ENCODE data around the gene GPR32. TPM values are rescaled to one million over a fixed set of nuclear protein-coding genes. Genes with fewer than 3 reads are reported as not detected.
"Not testable (repeated sequence)": the region's sequence is repeated elsewhere in the genome, so short reads cannot be mapped to it uniquely, and the experiment has no call there.

GPR32 gene
- polyA plus RNA-seq, 1 experiment: not detected

DNA sequence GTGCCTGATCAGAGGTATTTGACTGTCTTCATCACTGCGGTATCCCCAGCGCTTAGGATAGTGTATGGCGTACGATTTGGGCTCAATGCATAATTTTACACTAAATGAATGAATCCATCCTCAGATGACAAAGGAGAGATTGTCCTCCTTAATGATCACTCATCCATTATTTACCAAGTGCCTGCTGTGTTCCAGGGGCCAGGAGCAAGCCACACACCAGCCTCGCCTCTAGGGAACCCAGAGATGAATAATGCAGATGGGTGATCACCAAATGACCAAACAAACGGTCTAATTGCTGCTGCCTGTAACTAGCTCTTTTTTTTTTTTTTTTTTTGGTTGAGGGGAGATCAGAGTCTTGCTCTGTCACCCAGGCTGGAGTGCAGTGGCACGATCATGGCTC lies 5.9 kb upstream of the GPR32 start:
- Histone ChIP-seq H3K9me3 (ENCODE audit: control insufficient read depth, insufficient read depth, low read length) (no peaks in the 10 kb centered on the region), H3K27me3 (ENCODE audit: control insufficient read depth, insufficient read depth, low read length) (no peaks in the 10 kb centered on the region), H3K27ac (ENCODE audit: low read depth, low read length) (no peak overlapping the region), H3K4me3 (ENCODE audit: low read depth, low read length) (no peak overlapping the region)
- no peak for DNase-seq (ENCODE audit: low read depth, low spot score)
- TF ChIP-seq, protein P1, sequence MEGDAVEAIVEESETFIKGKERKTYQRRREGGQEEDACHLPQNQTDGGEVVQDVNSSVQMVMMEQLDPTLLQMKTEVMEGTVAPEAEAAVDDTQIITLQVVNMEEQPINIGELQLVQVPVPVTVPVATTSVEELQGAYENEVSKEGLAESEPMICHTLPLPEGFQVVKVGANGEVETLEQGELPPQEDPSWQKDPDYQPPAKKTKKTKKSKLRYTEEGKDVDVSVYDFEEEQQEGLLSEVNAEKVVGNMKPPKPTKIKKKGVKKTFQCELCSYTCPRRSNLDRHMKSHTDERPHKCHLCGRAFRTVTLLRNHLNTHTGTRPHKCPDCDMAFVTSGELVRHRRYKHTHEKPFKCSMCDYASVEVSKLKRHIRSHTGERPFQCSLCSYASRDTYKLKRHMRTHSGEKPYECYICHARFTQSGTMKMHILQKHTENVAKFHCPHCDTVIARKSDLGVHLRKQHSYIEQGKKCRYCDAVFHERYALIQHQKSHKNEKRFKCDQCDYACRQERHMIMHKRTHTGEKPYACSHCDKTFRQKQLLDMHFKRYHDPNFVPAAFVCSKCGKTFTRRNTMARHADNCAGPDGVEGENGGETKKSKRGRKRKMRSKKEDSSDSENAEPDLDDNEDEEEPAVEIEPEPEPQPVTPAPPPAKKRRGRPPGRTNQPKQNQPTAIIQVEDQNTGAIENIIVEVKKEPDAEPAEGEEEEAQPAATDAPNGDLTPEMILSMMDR (IDR thresholded peaks at IDR 0.05; ENCODE audit: low read depth, low read length): no peak
- CTCF ChIA-PET: no interaction called here
- POLR2A ChIA-PET: no interaction called here

DNA sequence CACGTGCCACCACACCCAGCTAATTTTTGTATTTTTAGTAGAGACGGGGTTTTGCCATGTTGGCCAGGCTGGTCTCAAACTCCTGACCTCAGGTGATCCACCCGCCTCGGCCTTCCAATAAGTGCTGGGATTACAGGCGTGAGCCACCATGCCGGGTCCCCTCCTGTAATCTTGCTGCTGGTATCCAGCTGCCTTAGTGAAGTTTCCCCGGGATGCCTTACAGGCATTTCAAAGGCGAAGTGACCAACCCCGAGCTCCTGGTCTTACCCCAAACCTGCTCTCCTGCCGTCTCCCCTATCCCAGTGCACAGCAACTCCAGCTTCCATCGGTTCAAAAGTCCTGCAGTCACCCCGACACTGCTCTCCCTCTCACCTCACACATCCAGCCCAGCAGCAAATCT lies 3.5 kb upstream of the GPR32 start:
- DNase-seq (ENCODE audit: low read depth, low spot score); H3K4me3 ChIP-seq (ENCODE audit: low read depth, low read length); H3K27ac ChIP-seq (ENCODE audit: low read depth, low read length); H3K9me3 ChIP-seq (ENCODE audit: control insufficient read depth, insufficient read depth, low read length); H3K27me3 ChIP-seq (ENCODE audit: control insufficient read depth, insufficient read depth, low read length); CTCF ChIA-PET: not testable (repeated sequence)
- POLR2A ChIA-PET: interaction anchor here (0.7 kb wide), 1 partner anchor 59 kb away, joined by 3 read pairs; no protein-coding TSS in a partner anchor

DNA sequence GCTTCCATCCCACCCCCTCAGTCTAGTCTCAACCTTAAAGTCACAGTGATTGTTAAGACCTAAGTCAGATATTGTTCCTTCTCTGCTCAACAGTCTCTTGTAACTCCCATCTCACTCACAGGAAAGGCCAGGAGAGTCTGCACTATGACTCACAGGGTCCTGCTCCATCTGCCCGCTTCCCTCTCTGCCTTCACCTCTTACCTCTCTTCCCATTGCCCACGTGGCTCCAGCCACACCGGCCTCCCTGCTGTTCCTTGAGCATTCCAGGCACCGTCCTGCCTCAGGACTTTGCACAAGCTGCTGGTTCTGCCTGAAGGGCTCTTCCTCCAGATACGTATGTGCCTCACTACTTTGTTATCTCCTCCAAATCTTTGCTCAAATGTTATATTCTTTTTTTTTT lies 3.0 kb upstream of the GPR32 start:
- ChIA-PET CTCF (interaction anchor here (0.7 kb wide), 1 partner anchor 11 kb away, joined by 3 read pairs; no protein-coding TSS in a partner anchor), POLR2A (interaction anchor here (0.7 kb wide), 1 partner anchor 60 kb away, joined by 3 read pairs; no protein-coding TSS in a partner anchor)
- not testable (repeated sequence) for DNase-seq (ENCODE audit: low read depth, low spot score)

DNA sequence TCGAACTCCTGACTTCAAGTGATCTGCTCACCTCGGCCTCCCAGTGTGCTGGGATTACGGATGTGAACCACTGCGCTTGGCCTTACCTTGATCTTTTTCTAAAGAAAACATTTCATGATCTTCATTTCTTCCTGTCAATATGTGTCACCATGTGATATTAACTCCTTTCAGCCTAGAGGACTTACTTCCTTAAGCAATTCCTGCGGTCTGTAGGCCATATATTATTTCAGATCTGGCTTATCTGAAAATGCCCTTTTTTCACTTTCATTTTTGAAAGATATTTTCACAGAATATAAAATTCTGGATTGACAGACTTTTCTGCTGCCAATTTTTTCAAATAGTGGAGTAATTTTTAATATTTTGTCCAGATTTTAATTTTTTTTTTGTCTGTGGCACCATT lies 2.0 kb upstream of the GPR32 start:
- Histone ChIP-seq H3K4me3 (ENCODE audit: low read depth, low read length) (no peak overlapping the region), H3K27ac (ENCODE audit: low read depth, low read length) (no peak overlapping the region), H3K9me3 (ENCODE audit: control insufficient read depth, insufficient read depth, low read length) (no peaks in the 10 kb centered on the region), H3K27me3 (ENCODE audit: control insufficient read depth, insufficient read depth, low read length) (no peaks in the 10 kb centered on the region)
- CTCF ChIA-PET: no interaction called here
- POLR2A ChIA-PET: no interaction called here
- no peak for DNase-seq (ENCODE audit: low read depth, low spot score)
- TF ChIP-seq, protein P1 (IDR thresholded peaks at IDR 0.05; ENCODE audit: low read depth, low read length): no peak

More for the DNA sequence above, 3.0 kb upstream of the GPR32 start:
- H3K9me3 ChIP-seq (ENCODE audit: control insufficient read depth, insufficient read depth, low read length); H3K27me3 ChIP-seq (ENCODE audit: control insufficient read depth, insufficient read depth, low read length); H3K27ac ChIP-seq (ENCODE audit: low read depth, low read length); H3K4me3 ChIP-seq (ENCODE audit: low read depth, low read length): not testable (repeated sequence)

DNA sequence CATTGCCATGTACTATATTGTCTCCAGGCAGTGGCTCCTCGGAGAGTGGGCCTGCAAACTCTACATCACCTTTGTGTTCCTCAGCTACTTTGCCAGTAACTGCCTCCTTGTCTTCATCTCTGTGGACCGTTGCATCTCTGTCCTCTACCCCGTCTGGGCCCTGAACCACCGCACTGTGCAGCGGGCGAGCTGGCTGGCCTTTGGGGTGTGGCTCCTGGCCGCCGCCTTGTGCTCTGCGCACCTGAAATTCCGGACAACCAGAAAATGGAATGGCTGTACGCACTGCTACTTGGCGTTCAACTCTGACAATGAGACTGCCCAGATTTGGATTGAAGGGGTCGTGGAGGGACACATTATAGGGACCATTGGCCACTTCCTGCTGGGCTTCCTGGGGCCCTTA lies 624 bp downstream of the GPR32 start:
- no peak overlapping the region for H3K27ac ChIP-seq (ENCODE audit: low read depth, low read length)
- H3K9me3 ChIP-seq (ENCODE audit: control insufficient read depth, insufficient read depth, low read length): no peaks in the 10 kb centered on the region
- TF ChIP-seq, protein P1 (IDR thresholded peaks at IDR 0.05; ENCODE audit: low read depth, low read length): no peak
- H3K27me3 ChIP-seq (ENCODE audit: control insufficient read depth, insufficient read depth, low read length): no peaks in the 10 kb centered on the region
- POLR2A ChIA-PET: no interaction called here
- H3K4me3 ChIP-seq (ENCODE audit: low read depth, low read length): no peak overlapping the region
- CTCF ChIA-PET: no interaction called here
- no peak for DNase-seq (ENCODE audit: low read depth, low spot score)

- TF ChIP-seq, protein P1 (IDR thresholded peaks at IDR 0.05; ENCODE audit: low read depth, low read length): no peak
- H3K9me3 ChIP-seq (ENCODE audit: control insufficient read depth, insufficient read depth, low read length): no peaks in the 10 kb centered on the region; the same call in 1 of the 2 replicates
These were observed 2.2 kb downstream of the GPR32 start for GRCh38 chr19:50772476-50772875.

DNA sequence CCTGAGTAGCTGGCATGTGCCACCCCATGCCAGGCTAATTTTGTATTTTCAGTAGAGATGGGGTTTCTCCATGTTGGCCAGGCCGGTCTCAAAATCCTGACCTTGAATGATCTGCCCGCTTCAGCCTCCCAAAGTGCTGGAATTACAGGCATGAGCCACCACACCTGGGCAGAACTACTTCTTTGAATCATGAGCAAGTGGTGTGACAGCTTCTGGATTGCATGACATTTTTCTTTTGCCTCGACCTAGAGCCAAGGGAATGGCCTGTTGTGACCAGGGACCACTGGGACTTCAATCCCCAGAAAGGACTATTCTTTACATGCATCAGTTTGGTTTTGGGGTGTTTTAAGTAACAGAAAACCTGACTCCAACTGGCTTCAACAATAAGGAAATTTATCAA lies 2.6 kb downstream of the GPR32 start:
- H3K4me3 ChIP-seq (ENCODE audit: low read depth, low read length); H3K27me3 ChIP-seq (ENCODE audit: control insufficient read depth, insufficient read depth, low read length); DNase-seq (ENCODE audit: low read depth, low spot score); H3K27ac ChIP-seq (ENCODE audit: low read depth, low read length); POLR2A ChIA-PET; H3K9me3 ChIP-seq (ENCODE audit: control insufficient read depth, insufficient read depth, low read length): not testable (repeated sequence)
- CTCF ChIA-PET: interaction anchor here (0.7 kb wide), 1 partner anchor 48 kb away, joined by 7 read pairs; no protein-coding TSS in a partner anchor

More at GRCh38 chr19:50772476-50772875, 2.2 kb downstream of the GPR32 start:
- H3K27ac ChIP-seq (ENCODE audit: low read depth, low read length): no peak overlapping the region
- ChIA-PET POLR2A (no interaction called here), CTCF (interaction anchor here (0.7 kb wide), 1 partner anchor 48 kb away, joined by 7 read pairs; no protein-coding TSS in a partner anchor)
- no peaks in the 10 kb centered on the region for H3K27me3 ChIP-seq (ENCODE audit: control insufficient read depth, insufficient read depth, low read length)
- no peak for DNase-seq (ENCODE audit: low read depth, low spot score)
- H3K4me3 ChIP-seq (ENCODE audit: low read depth, low read length): no peak overlapping the region

DNA sequence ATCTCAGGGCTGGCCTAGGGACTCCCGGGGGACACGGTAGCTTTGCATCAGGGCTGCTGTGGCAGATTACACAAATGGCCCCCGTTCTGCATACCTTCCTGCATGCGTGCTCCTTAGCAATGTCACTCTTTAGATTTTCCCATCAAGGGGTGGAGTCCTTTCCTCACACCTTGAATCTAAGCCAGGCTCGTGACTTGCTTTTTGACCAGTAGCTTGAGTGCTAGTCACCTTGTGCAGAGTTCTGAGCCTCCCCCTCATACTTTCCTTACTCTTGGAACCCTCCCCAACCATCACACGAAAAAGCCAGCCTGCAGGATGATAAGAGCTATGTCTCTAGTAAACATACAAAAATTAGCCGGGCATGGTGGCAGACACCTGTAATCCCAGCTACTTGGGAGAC lies 3.2 kb downstream of the GPR32 start:
- CTCF ChIA-PET; DNase-seq (ENCODE audit: low read depth, low spot score): not testable (repeated sequence)

More for the DNA sequence above, 3.2 kb downstream of the GPR32 start:
- H3K27me3 ChIP-seq (ENCODE audit: control insufficient read depth, insufficient read depth, low read length); H3K9me3 ChIP-seq (ENCODE audit: control insufficient read depth, insufficient read depth, low read length); H3K4me3 ChIP-seq (ENCODE audit: low read depth, low read length); H3K27ac ChIP-seq (ENCODE audit: low read depth, low read length); POLR2A ChIA-PET: not testable (repeated sequence)

All from AG04450 (cell line).